Keratinocyte (primary cell): ENCODE data around the gene TMEM61. TPM values are rescaled to one million over a fixed set of nuclear protein-coding genes. Genes with fewer than 3 reads are reported as not detected.

Experiments used
- DNase-seq: peaks from one replicate; pipeline ENCODE4 v3.0.0-alpha.2; 2011; ENCODE audit warnings: low read depth, missing footprints, low spot score
- FAIRE-seq: peaks from 2 replicates; lab custom pipeline; 2011; peaks lifted over from hg19 to GRCh38; lab: Jason Lieb, UNC
- H2AFZ ChIP-seq: 2 replicates; pipeline ENCODE4 v1.6.0; 2012; ENCODE audit warnings: low read length, control low read depth, inconsistent platforms; ENCODE audit not compliant: control insufficient read depth
- H3K27ac ChIP-seq: 2 replicates; pipeline ENCODE4 v1.5.1; 2011; ENCODE audit warnings: low read length; ENCODE audit not compliant: control insufficient read depth, insufficient read depth
- H3K27me3 ChIP-seq: 3 replicates; pipeline ENCODE4 v1.6.0; 2011; ENCODE audit warnings: low read length; ENCODE audit not compliant: control insufficient read depth, insufficient read depth; ENCODE audit errors: extremely low read depth
- H3K36me3 ChIP-seq, 2 experiments: 2 replicates in 1 of 2; 3 replicates in 1 of 2; pipeline ENCODE4 v1.5.1; 2011; ENCODE audit warnings: low read length in 2 of 2, mild to moderate bottlenecking in 1 of 2; ENCODE audit not compliant: control insufficient read depth in 2 of 2, insufficient read depth in 2 of 2; ENCODE audit errors: extremely low read depth in 1 of 2
- H3K4me1 ChIP-seq: 3 replicates; pipeline ENCODE4 v1.5.1; 2011; ENCODE audit warnings: low read length; ENCODE audit not compliant: control insufficient read depth, insufficient read depth; ENCODE audit errors: extremely low read depth
- H3K4me2 ChIP-seq: 3 replicates; pipeline ENCODE4 v1.6.0; 2011; ENCODE audit warnings: low read depth, low read length; ENCODE audit not compliant: control insufficient read depth, insufficient read depth; ENCODE audit errors: extremely low read depth
- H3K4me3 ChIP-seq, 3 experiments: fragments of 200-600 bp in 1 of 3; sonication (generic) in 1 of 3; 2 replicates in 2 of 3; 3 replicates in 1 of 3; pipeline ENCODE4 v1.5.1; 2011 to 2016; ENCODE audit warnings: low read length in 3 of 3, mild to moderate bottlenecking in 3 of 3, control low read depth in 2 of 3, inconsistent platforms in 1 of 3, low read depth in 1 of 3, mixed read lengths in 1 of 3, mixed run types in 1 of 3, moderate library complexity in 1 of 3; ENCODE audit not compliant: control insufficient read depth in 2 of 3, insufficient read depth in 2 of 3; ENCODE audit errors: extremely low read depth in 1 of 3
- H3K79me2 ChIP-seq: 2 replicates; pipeline ENCODE4 v1.6.0; 2012; ENCODE audit warnings: low read length; ENCODE audit not compliant: control insufficient read depth, insufficient read depth
- H3K9ac ChIP-seq: 3 replicates; pipeline ENCODE4 v1.6.0; 2011; ENCODE audit warnings: low read length; ENCODE audit not compliant: control insufficient read depth, insufficient read depth; ENCODE audit errors: extremely low read depth
- H3K9me1 ChIP-seq: 3 replicates; pipeline ENCODE4 v1.6.0; 2011; ENCODE audit warnings: low read length; ENCODE audit not compliant: control insufficient read depth, insufficient read depth; ENCODE audit errors: extremely low read depth
- H3K9me3 ChIP-seq: 2 replicates; pipeline ENCODE4 v1.5.1; 2012; ENCODE audit warnings: low read depth, low read length; ENCODE audit not compliant: control insufficient read depth
- H4K20me1 ChIP-seq: 3 replicates; pipeline ENCODE4 v1.6.0; 2011; ENCODE audit warnings: low read length; ENCODE audit not compliant: control insufficient read depth, insufficient read depth; ENCODE audit errors: extremely low read depth
- EZH2 ChIP-seq: IDR thresholded peaks from one replicate; pipeline ENCODE4 v1.6.1; 2012; ENCODE audit warnings: inconsistent platforms, mild to moderate bottlenecking, low read length, moderate library complexity
- dilution Hi-C: fragments of 300-500 bp; cut with MboI; formaldehyde crosslinking; loops from one replicate; pipeline ENCODE4 v1.7.0; 2020; ENCODE audit warnings: low sequenced_read_pairs; ENCODE audit not compliant: extremely low pct_ligation_motif_present
- polyA plus RNA-seq, 5 experiments: library from polyadenylated mRNA; depleted of rRNA in 3 of 5; stranded (reverse) in 3 of 5; stranded (forward) in 1 of 5; unstranded in 1 of 5; fragments of >200 nt; gene quantifications; 1 replicate in 1 of 5; 2 replicates in 3 of 5; 3 replicates in 1 of 5; pipeline versions ENCODE4 v1.2.1 to v1.2.3, GENCODE V29; 2011 to 2012; ENCODE audit warnings: missing spikeins in 2 of 5, low read depth in 1 of 5, low replicate concordance in 1 of 5
- TF ChIP-seq, protein P1 (sequence below), 3 experiments: IDR thresholded peaks in 1 of 3; conservative IDR thresholded peaks in 1 of 3; optimal IDR thresholded peaks in 1 of 3; 2 replicates in 2 of 3; 3 replicates in 1 of 3; pipeline versions ENCODE3 to v1.5.1; 2011; ENCODE audit warnings: low read length in 3 of 3, mild to moderate bottlenecking in 3 of 3, moderate library complexity in 2 of 3, control low read depth in 1 of 3, inconsistent platforms in 1 of 3; ENCODE audit not compliant: insufficient read depth in 2 of 3; ENCODE audit errors: extremely low read depth in 1 of 3

The TMEM61 gene
- polyA plus RNA-seq, 1 donor (not counting 4 experiments of a cell fraction or from before 2014, with no cell fraction given) = 1.0 TPM

DNA sequence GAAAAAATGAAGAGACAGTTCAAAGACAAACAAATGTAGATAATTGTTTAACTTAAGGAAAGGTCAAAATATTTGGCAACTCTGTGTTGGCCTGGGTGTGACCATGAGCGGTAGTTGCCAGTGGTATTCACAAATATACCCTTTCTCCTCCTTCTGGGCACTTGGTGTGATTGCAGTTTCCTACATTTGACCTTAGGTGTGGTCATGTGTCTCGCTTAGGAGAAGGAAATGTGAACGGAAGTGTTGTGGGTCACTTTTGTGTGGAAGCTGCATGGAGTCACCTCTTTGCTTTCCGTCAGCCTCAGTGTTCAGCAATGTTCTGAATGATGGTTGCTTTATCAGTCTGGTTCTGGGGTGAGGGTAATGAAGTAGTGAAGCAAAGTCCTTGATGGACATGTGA is 55.5 kb downstream of the TMEM61 start:
- Histone ChIP-seq H3K9me1 (no peaks in the 10 kb centered on the region), H3K9me3 (no peaks in the 10 kb centered on the region), H2AFZ (no peak overlapping the region), H3K27ac (no peak overlapping the region), H4K20me1 (peaks cover 4% of the 10 kb centered on the region), H3K36me3 (no peaks in the 10 kb centered on the region), H3K4me1 (peaks cover 9% of the 10 kb centered on the region), H3K27me3 (no peaks in the 10 kb centered on the region), H3K4me2 (no peak overlapping the region), H3K9ac (no peak overlapping the region), H3K79me2 (peaks cover 20% of the 10 kb centered on the region), H3K4me3 (no peak overlapping the region)
- FAIRE-seq (no peak), DNase-seq (no peak)
- dilution Hi-C loops = no loop called here
- TF ChIP-seq EZH2 = no peak
- TF ChIP-seq, protein P1, sequence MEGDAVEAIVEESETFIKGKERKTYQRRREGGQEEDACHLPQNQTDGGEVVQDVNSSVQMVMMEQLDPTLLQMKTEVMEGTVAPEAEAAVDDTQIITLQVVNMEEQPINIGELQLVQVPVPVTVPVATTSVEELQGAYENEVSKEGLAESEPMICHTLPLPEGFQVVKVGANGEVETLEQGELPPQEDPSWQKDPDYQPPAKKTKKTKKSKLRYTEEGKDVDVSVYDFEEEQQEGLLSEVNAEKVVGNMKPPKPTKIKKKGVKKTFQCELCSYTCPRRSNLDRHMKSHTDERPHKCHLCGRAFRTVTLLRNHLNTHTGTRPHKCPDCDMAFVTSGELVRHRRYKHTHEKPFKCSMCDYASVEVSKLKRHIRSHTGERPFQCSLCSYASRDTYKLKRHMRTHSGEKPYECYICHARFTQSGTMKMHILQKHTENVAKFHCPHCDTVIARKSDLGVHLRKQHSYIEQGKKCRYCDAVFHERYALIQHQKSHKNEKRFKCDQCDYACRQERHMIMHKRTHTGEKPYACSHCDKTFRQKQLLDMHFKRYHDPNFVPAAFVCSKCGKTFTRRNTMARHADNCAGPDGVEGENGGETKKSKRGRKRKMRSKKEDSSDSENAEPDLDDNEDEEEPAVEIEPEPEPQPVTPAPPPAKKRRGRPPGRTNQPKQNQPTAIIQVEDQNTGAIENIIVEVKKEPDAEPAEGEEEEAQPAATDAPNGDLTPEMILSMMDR (optimal IDR thresholded peaks at IDR 0.05 in 1 of 3, IDR thresholded peaks at IDR 0.05 in 1 of 3, conservative IDR thresholded peaks at IDR 0.05 in 1 of 3; ENCODE audit: extremely low read depth in 1 of 3, insufficient read depth in 2 of 3, low read length in 3 of 3) = peak in 1 of 3 experiments; percentile 9

DNA sequence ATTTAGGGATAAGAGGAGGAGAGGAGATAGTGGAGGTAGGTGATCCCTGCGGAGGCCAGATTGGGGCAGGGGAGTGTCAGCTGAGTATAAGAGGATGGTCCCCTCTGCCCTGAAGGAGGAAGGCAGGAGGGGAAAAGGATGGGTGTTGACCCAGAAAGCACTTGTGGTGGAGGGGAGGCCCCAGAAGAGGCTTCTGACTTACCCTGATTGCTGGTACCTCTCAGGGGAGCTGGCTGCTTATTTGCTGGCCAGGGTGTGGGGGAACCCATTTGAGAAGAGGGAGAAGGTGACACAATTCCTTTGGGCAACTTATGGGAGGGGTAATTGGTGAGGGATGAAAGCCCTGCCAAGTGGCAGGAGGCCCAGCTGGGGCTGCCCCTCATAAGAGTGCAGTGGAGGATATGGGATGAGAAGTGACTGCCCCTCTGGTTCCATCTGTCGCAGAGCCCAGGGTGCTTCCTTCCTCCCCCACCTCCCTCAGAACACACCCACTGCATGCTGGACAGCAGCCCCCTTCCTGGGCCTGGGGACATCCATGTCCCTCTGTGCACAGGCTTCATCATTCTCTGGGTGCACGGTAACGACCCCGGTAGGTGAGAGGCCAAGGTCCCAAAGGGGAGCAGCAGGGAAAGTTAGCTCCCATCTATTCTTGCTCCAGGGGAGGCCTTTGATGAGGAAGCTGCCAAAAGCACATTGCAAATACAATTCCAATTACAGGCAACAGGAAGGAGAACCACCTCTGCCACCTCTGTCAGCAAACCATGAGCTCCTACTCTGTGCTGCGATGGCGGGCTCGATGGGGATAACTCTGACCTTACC is 57.5 kb downstream of the TMEM61 start:
- Histone ChIP-seq H3K27ac (no peak overlapping the region), H3K9me1 (no peaks in the 10 kb centered on the region), H3K27me3 (no peaks in the 10 kb centered on the region), H3K36me3 (no peaks in the 10 kb centered on the region), H3K9ac (no peak overlapping the region), H3K4me2 (no peak overlapping the region), H3K4me1 (peaks cover 29% of the 10 kb centered on the region), H2AFZ (no peak overlapping the region), H3K9me3 (no peaks in the 10 kb centered on the region), H3K79me2 (peaks cover 41% of the 10 kb centered on the region), H3K4me3 (no peak overlapping the region), H4K20me1 (peaks cover 20% of the 10 kb centered on the region)
- FAIRE-seq = no peak
- no peak for DNase-seq
- dilution Hi-C loops = no loop called here
- TF ChIP-seq, protein P1 (optimal IDR thresholded peaks at IDR 0.05 in 1 of 3, IDR thresholded peaks at IDR 0.05 in 1 of 3, conservative IDR thresholded peaks at IDR 0.05 in 1 of 3; ENCODE audit: extremely low read depth in 1 of 3, insufficient read depth in 2 of 3, low read length in 3 of 3) = no peak
